HG02610 (cell line): ENCODE results near the gene PLXDC1.

Experiments used
- ATAC-seq: cut with Tn5 transposase; IDR thresholded peaks from one replicate; pipeline ENCODE4 v1.9.1; 2021; ENCODE audit warnings: mild to moderate bottlenecking, moderate library complexity; ENCODE audit not compliant: unreplicated experiment

The PLXDC1 gene

DNA sequence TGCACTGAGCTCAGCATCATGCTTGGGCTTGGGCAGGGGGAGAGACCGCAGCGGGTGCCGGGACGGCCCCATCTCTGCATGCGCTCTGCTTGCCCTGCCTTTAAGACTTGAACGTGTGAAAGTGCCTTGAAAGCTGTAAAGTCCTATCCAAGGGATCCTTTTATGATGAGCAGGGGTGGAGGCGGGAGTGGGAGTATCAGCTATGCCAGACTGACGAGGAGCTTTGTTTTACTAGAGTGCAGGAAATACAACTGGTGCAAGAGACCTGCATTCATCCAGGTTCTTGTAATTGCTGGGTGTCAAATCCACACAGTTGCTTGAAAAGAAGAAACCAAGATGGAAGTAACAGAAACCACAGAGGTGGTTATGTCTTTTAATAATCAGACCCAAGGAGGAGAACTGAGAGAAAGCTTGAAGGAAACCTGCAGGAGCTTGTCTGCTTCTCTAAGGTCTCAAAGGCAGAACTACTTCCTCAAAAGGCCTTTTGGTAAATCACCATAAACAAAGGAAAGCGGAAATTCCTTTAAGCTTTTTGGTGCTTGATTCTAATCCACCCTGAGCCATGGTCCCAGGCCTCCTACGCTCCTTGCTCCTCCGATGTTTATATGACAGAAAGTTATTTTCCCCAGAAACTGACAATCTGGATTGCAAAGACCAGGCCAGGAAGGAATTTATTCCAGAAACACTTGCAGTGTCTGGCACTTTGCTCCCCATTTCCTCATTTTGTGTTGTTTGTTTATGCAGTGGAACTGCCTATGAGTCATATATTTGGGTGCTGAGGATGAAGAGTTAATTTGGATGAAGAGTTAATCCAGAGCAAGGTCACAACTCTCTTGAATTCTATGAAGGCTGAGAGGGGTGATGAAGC lies 132.9 kb downstream of the PLXDC1 start:
- no peak for ATAC-seq

DNA sequence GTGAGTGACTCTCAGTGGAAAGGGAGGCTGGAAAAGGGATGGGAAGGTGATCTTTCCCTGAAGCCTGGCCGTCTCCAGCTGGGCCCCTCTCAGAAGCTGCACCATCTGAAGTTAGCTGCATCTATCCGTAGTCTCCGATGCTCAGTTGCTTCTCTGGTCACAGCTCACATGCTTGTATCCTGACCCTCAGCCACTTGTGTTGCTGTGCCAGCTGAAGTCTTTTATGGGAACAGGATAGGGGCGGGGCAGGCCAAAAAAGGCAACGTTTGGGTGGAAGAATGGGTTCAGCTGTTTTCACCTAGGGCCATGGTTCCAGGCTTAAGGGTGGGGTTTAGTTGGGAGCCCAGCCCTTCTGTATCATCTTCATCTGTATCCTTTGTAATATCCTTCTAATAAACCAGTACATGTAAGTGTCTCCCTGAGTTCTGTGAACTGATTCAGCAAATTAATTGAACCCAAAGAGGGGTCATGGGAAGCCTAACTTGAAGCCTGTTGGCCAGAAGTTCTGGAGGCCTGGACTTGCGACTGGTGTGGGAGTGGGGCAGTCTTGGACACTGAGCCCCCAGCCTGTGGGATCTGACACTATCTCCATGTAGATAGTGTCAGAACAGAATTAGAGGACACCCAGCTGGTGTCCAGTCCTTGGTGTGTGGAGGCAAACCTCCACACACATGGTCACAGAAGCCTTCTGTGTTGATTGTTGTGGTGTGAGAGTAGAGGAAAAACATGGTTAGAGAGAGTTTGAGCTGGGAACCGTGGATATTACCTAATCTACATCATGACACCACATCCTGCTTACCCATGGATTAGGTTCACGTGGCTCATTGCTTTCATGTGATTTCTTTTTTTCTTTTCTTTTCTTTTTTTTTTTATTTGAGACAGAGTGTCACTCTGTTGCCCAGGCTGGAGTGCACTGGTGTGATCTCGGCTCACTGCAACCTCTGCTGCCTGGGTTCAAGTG lies 135.0 kb downstream of the PLXDC1 start:
- no peak for ATAC-seq

DNA sequence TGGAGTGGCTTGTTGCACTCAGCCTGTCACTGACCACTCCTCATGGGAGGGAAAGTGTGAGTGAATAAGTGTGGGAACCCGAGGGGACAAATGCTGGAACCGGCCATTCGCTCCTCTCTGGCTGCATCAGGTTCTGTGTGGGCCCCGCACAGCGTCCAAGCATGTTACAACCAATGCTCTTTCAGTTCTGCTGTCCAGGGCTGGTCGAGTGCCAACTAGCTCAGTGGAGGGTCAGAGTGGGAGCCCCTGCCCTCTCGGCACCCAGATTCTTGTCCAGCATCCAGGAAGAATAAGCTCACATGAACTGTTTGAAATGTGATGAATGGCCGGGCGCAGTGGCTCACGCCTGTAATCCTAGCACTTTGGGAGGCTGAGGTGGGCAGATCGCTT lies 135.9 kb downstream of the PLXDC1 start:
- no peak for ATAC-seq

GRCh38 chr17:39014795-39015545 lies 136.5 kb downstream of the PLXDC1 start:
- no peak for ATAC-seq

DNA sequence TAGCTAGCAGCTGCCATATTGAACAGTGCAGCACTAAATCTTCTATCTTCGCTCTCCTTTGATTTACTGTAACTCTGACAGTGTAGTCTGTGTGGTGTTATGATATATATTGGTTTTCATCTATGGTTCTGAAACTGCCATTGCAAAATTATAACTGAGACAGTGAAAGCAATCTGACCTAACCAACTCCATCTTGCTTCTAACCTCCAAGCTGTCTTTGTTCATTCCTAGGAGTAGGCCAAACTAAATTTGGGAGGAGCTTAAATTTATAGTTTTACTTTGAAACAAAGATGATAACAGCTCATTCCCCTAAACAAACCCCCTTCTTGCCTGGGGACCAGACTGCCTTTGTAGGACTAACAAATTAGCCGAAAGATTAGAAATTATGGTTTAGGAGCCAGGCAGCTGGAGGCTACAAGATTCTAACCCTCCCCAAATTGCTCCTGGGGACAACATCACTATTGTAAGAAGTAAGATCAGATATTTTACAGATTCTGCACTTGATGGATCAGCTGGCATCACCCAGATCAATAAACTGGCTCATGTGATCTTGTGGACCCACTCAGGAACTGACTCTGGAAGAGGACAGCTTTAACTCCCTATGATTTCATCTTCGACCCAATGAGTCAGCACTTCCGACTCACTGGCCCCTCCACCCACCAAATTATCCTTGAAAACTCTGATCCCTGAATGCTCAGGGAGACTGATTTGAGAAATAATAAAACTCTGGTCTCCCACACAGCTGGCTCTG lies 137.2 kb downstream of the PLXDC1 start:
- no peak for ATAC-seq
